Raji (cell line): Measurements from ENCODE around the gene MAB21L4.

Source experiments
- POLR2A ChIP-seq: IDR thresholded peaks from 2 replicates; pipeline ENCODE4 v1.6.1; 2011; ENCODE audit warnings: low read depth, low read length, control low read depth; ENCODE audit not compliant: insufficient read depth

The MAB21L4 gene

GRCh38 chr2:240905176-240905781, 9.3 kb upstream of the MAB21L4 start:
- no peak for TF ChIP-seq POLR2A

- TF ChIP-seq POLR2A: no peak
Measured at GRCh38 chr2:240904216-240905175, 8.5 kb upstream of the MAB21L4 start.

GRCh38 chr2:240903191-240904060, 7.5 kb upstream of the MAB21L4 start:
- no peak for TF ChIP-seq POLR2A

- TF ChIP-seq POLR2A: no peak
Measured at GRCh38 chr2:240902615-240903041, 6.7 kb upstream of the MAB21L4 start.

GRCh38 chr2:240901986-240902614, 6.1 kb upstream of the MAB21L4 start:
- no peak for TF ChIP-seq POLR2A

GRCh38 chr2:240900141-240900860, 4.3 kb upstream of the MAB21L4 start:
- no peak for TF ChIP-seq POLR2A

- no peak for TF ChIP-seq POLR2A
Measured at GRCh38 chr2:240899468-240899865, 3.5 kb upstream of the MAB21L4 start.

GRCh38 chr2:240898731-240899467, 2.9 kb upstream of the MAB21L4 start:
- no peak for TF ChIP-seq POLR2A

GRCh38 chr2:240898108-240898730, 2.3 kb upstream of the MAB21L4 start:
- no peak for TF ChIP-seq POLR2A

- TF ChIP-seq POLR2A: no peak
Measured at GRCh38 chr2:240896871-240897692, 1.1 kb upstream of the MAB21L4 start.

- no peak for TF ChIP-seq POLR2A
Measured at GRCh38 chr2:240896394-240896793, 438 bp upstream of the MAB21L4 start.

GRCh38 chr2:240894836-240895558, 959 bp downstream of the MAB21L4 start:
- no peak for TF ChIP-seq POLR2A

GRCh38 chr2:240894006-240894405, 1.9 kb downstream of the MAB21L4 start:
- no peak for TF ChIP-seq POLR2A
